Tibial artery (tissue), 4 donors: ENCODE data around the gene SDK2.

Experiments
- DNase-seq, 2 donors: peaks; one replicate each; pipeline ENCODE4 v3.0.0-alpha.2; 2019
- H3K27ac ChIP-seq, 2 donors: fragments of 200-600 bp; sonication (generic) in 1 of 2; 1 replicate in 1 of 2; 2 replicates in 1 of 2; pipeline ENCODE4 v1.5.1; 2018 to 2019; ENCODE audit warnings: mild to moderate bottlenecking in 1 of 2
- H3K27me3 ChIP-seq, 2 donors: fragments of 200-600 bp; sonication (generic) in 1 of 2; one replicate each; pipeline versions ENCODE4 v1.5.1 to v1.6.0; 2016 to 2019
- H3K36me3 ChIP-seq, 3 donors: fragments of 200-600 bp; sonication (generic) in 2 of 3; one replicate each; pipeline ENCODE4 v1.5.1; 2016 to 2019; ENCODE audit warnings: mild to moderate bottlenecking in 2 of 3
- H3K4me1 ChIP-seq, 4 donors: fragments of 200-600 bp; sonication (generic) in 2 of 4; 1 replicate in 3 of 4; 2 replicates in 1 of 4; pipeline ENCODE4 v1.5.1; 2016 to 2019
- H3K4me3 ChIP-seq, 2 donors: fragments of 200-600 bp; sonication (generic) in 1 of 2; 1 replicate in 1 of 2; 2 replicates in 1 of 2; pipeline ENCODE4 v1.5.1; 2018 to 2019; ENCODE audit warnings: mild to moderate bottlenecking in 2 of 2
- H3K9me3 ChIP-seq, 3 donors: fragments of 200-600 bp; sonication (generic) in 1 of 3; one replicate each; pipeline ENCODE4 v1.5.1; 2016 to 2019
- CTCF ChIP-seq, 2 experiments: fragments of 200-600 bp in 1 of 2; fragments of 450-650 bp in 1 of 2; IDR thresholded peaks; one replicate each; pipeline ENCODE4 v1.5.1; 2017 to 2019; ENCODE audit warnings: antibody characterized with exemption in 2 of 2, mild to moderate bottlenecking in 1 of 2, moderate library complexity in 1 of 2
- intact Hi-C: fragments of 100-400 bp; cut with DNase I; formaldehyde crosslinking; loops from one replicate; pipeline ENCODE4 v1.15.0; 2023; ENCODE audit warnings: low total_unique reads

Gene SDK2

DNA sequence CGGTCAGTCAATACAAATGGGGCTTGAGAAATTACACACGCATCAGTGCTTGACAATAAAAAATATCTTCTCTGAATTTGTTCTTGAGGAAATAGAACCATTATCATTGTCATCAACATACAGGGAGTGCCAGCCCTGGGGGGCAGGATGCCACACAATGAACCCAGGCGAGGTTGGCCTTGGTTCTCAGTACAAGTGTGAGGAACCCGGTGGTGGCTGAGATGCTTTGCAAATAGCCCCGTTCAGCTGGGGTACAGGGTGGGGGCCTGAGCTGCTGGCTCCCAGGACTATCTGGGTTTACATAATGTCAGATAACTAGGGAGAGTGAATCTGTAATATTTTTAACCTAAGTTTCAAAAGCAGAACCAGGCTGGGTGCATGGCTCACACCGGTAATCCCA lies 219.7 kb downstream of the SDK2 start:
- no peak for DNase-seq
- Histone ChIP-seq H3K4me3 (no peak overlapping the region), H3K9me3 (no peaks in the 10 kb centered on the region), H3K4me1 (peaks cover 0 to 2% (median 0%) of the 10 kb centered on the region in 4 donors), H3K27ac (no peak overlapping the region), H3K27me3 (no peaks in the 10 kb centered on the region), H3K36me3 (peaks cover 0 to 9% (median 0%) of the 10 kb centered on the region in 3 donors)
- no peak for TF ChIP-seq CTCF (IDR thresholded peaks at IDR 0.05)
- intact Hi-C loops, result no loop called here

DNA sequence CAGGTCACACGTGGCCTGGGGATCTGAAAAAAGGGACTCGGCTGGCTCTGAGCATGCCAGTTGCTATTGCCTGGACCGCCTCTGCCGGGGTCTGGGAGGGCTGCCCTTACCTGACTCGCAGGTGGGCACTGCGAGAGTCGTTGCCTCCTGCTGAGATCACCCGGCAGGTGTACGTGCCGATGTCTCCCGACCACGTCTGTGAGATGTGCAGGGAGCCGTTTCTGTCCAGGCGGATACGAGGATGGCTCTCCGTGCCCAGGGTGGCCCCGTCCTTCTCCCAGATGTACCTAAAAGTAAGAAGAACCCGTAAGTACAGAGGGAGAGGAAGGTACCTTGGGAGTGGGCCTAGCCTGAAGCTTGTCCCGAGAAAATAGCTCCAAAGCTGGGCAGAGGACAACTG lies 220.4 kb downstream of the SDK2 start:
- no peaks in the 10 kb centered on the region for H3K27me3 ChIP-seq
- no peaks in the 10 kb centered on the region for H3K9me3 ChIP-seq
- no peak for TF ChIP-seq CTCF (IDR thresholded peaks at IDR 0.05)
- H3K4me1 ChIP-seq, result no peaks in the 10 kb centered on the region
- H3K4me3 ChIP-seq, result no peak overlapping the region
- DNase-seq, result no peak
- intact Hi-C loops, result no loop called here
- no peak overlapping the region for H3K27ac ChIP-seq
- peaks cover 0 to 9% (median 0%) of the 10 kb centered on the region in 3 donors for H3K36me3 ChIP-seq

DNA sequence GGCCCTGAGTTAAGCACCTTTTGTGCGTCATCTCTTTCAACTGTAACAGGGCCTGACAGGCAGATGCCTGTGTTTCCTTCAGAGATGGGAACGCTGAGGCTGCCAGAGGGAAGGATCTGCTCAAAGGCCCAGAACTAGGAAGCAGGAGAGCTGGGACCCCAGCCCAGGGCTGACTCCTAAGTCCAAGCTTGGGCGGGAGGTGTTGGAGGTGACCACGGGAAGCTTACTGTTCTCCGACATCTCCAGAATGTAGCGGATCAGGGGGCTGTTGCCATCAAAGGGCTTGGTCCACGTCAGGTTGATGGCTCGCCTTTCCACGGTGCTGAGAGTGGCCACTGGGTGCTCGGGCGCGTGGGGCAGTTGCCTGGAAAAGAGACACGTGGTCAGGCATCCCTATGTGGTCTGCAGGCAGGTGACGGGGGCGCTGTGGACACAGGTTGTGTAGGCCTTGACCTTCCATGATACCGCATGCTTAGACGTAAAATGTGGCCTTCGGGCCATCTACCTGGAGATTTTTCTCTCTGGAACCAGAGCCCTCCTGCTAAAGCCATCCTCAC lies 221.0 kb downstream of the SDK2 start:
- Histone ChIP-seq H3K4me3 (no peak overlapping the region), H3K27me3 (no peaks in the 10 kb centered on the region), H3K4me1 (no peaks in the 10 kb centered on the region), H3K9me3 (no peaks in the 10 kb centered on the region), H3K27ac (no peak overlapping the region), H3K36me3 (peaks cover 0 to 9% (median 0%) of the 10 kb centered on the region in 3 donors)
- DNase-seq, result no peak
- intact Hi-C loops, result no loop called here
- no peak for TF ChIP-seq CTCF (IDR thresholded peaks at IDR 0.05)

DNA sequence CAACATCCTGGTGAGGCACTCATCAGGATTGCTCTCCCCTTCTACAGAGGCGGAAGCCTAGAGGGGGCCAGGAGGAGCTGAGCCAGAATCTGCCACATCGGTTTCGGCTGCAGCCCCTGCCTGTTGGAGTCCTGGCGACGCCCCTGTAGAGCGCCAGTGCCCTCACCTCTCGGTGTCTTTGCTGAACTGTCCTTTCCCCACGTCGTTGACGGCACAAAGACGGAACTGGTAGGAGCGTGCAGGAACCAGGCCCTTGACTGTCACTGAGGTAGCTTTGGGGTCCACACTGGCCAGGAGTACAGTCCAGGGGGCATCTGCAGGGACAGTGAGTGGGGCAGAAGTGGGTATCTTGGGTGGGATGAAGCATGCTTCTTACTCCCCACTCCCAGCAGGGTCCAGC lies 222.1 kb downstream of the SDK2 start:
- TF ChIP-seq CTCF (IDR thresholded peaks at IDR 0.05), result no peak
- peaks cover 0 to 9% (median 0%) of the 10 kb centered on the region in 3 donors for H3K36me3 ChIP-seq
- no peaks in the 10 kb centered on the region for H3K9me3 ChIP-seq
- no peaks in the 10 kb centered on the region for H3K4me1 ChIP-seq
- no peak overlapping the region for H3K4me3 ChIP-seq
- intact Hi-C loops, result no loop called here
- no peak for DNase-seq
- no peak overlapping the region for H3K27ac ChIP-seq
- H3K27me3 ChIP-seq, result no peaks in the 10 kb centered on the region

- no peak for DNase-seq
- Histone ChIP-seq H3K9me3 (no peaks in the 10 kb centered on the region), H3K4me1 (no peaks in the 10 kb centered on the region), H3K27ac (no peak overlapping the region), H3K4me3 (no peak overlapping the region), H3K27me3 (no peaks in the 10 kb centered on the region), H3K36me3 (peaks cover 0 to 9% (median 0%) of the 10 kb centered on the region in 3 donors)
- no peak for TF ChIP-seq CTCF (IDR thresholded peaks at IDR 0.05)
- intact Hi-C loops, result no loop called here
These were observed 223.3 kb downstream of the SDK2 start for GRCh38 chr17:73420897-73421296.

GRCh38 chr17:73419881-73420280 lies 224.4 kb downstream of the SDK2 start:
- H3K27me3 ChIP-seq, result no peaks in the 10 kb centered on the region
- no peaks in the 10 kb centered on the region for H3K4me1 ChIP-seq
- H3K4me3 ChIP-seq, result no peak overlapping the region
- intact Hi-C loops, result no loop called here
- H3K9me3 ChIP-seq, result no peaks in the 10 kb centered on the region
- peaks cover 0 to 9% (median 0%) of the 10 kb centered on the region in 3 donors for H3K36me3 ChIP-seq
- DNase-seq, result no peak
- no peak overlapping the region for H3K27ac ChIP-seq
- no peak for TF ChIP-seq CTCF (IDR thresholded peaks at IDR 0.05)
